ENCODE data around the gene DNASE1L1. TPM values are rescaled to one million over a fixed set of nuclear protein-coding genes. Genes with fewer than 3 reads are reported as not detected.
"Not testable (repeated sequence)": the region's sequence is repeated elsewhere in the genome, so short reads cannot be mapped to it uniquely, and the experiment has no call there.

Gene DNASE1L1
- total and polyA plus RNA-seq, 2 of the 13 experiments (the other 11 are each of a cell fraction or from before 2014, with no cell fraction given): 4.7 to 12.3 TPM

GRCh38 chrX:154401045-154401799 lies 7.8 kb downstream of the DNASE1L1 start (continued):
- TF ChIP-seq ZNF414 (CRISPR knock-in tag; IDR thresholded peaks at IDR 0.05) (no peak), ZFP36L2 (CRISPR knock-in tag; IDR thresholded peaks at IDR 0.05) (no peak)

GRCh38 chrX:154400369-154400817 lies 8.7 kb downstream of the DNASE1L1 start:
- intact Hi-C loops (cut with micrococcal nuclease; ENCODE audit: unreplicated experiment); H3K27me3 ChIP-seq (ENCODE audit: control insufficient read depth in 1 of 2, insufficient read depth in 2 of 2, low read length in 2 of 2); H3K9ac ChIP-seq (ENCODE audit: insufficient read depth, low read depth, low read length); H3K9me3 ChIP-seq (ENCODE audit: low read length); ATAC-seq; DNase-seq (ENCODE audit: low spot score); FAIRE-seq; CTCF ChIA-PET (ENCODE audit: low intra/inter-chr PET ratio, low total read pairs); H2AFZ ChIP-seq (ENCODE audit: low read length); BruUV-seq (replicated peaks): not testable (repeated sequence)
- Histone ChIP-seq H3K4me3 (replicated peaks in 1 of 3; ENCODE audit: insufficient read depth in 1 of 3, low read depth in 2 of 3, low read length in 3 of 3) (peak overlapping the region in 1 of 3 experiments; percentile 85; a peak in 1 of 6 replicates), H4K20me1 (ENCODE audit: insufficient read depth, low read length) (peaks cover 21% of the 10 kb centered on the region; the same call in 1 of the 2 replicates), H3K4me2 (ENCODE audit: low read depth, low read length) (peak overlapping the region; percentile 97), H3K4me1 (ENCODE audit: insufficient read depth, low read length) (peaks cover 32% of the 10 kb centered on the region), H3K27ac (ENCODE audit: extremely low read length, insufficient read depth, low read length) (peak overlapping the region; percentile 98), H3K79me2 (ENCODE audit: insufficient read depth, low read length) (peaks cover 21% of the 10 kb centered on the region), H3K36me3 (replicated peaks in 1 of 2; ENCODE audit: control insufficient read depth in 1 of 2, insufficient read depth in 2 of 2, low read length in 2 of 2) (peaks cover 6 to 22% of the 10 kb centered on the region in 2 experiments; a peak in 4 of 5 replicates)
- WGBS (ENCODE audit: low lambda C conversion rate): no CpG with 5 or more reads among the region's 6 CpGs
- peak; percentile 31; the same call in 1 of the 2 replicates for TF ChIP-seq RBFOX2 (IDR thresholded peaks at IDR 0.05; ENCODE audit: low read depth, low read length)
- in situ Hi-C loops (cut with HindIII; ENCODE audit: extremely low pct_ligation_motif_present, low pct_unique_long_range_greater_than_20kb): loop anchor here (25.0 kb wide), 1 partner anchor 137 kb away; the partner anchor contains the start of genes G6PD and IKBKG
- POLR2A ChIA-PET: interaction anchor here (1.2 to 6.3 kb wide), 3 partner anchors 10 to 141 kb away, joined by 3 to 75 read pairs (median 24); partner anchors contain the start of genes ATP6AP1, DNASE1L1 and TAFAZZIN

All from HepG2 (cell line).